ENCODE measurements around the gene ACTN1.
A peak's percentile ranks its signal among the peaks of the same experiment; 100 is the strongest.

The ACTN1 gene

GRCh38 chr14:68941820-68942219 lies 37.3 kb downstream of the ACTN1 start:
- no peak overlapping the region; the same call in 1 of the 2 replicates for H3K4me3 ChIP-seq (ENCODE audit: low read length)
- TF ChIP-seq, protein P1, sequence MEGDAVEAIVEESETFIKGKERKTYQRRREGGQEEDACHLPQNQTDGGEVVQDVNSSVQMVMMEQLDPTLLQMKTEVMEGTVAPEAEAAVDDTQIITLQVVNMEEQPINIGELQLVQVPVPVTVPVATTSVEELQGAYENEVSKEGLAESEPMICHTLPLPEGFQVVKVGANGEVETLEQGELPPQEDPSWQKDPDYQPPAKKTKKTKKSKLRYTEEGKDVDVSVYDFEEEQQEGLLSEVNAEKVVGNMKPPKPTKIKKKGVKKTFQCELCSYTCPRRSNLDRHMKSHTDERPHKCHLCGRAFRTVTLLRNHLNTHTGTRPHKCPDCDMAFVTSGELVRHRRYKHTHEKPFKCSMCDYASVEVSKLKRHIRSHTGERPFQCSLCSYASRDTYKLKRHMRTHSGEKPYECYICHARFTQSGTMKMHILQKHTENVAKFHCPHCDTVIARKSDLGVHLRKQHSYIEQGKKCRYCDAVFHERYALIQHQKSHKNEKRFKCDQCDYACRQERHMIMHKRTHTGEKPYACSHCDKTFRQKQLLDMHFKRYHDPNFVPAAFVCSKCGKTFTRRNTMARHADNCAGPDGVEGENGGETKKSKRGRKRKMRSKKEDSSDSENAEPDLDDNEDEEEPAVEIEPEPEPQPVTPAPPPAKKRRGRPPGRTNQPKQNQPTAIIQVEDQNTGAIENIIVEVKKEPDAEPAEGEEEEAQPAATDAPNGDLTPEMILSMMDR (conservative IDR thresholded peaks at IDR 0.05; ENCODE audit: low read length): peak; percentile 67
- peak; percentile 96 for DNase-seq (ENCODE audit: low read depth)

DNA sequence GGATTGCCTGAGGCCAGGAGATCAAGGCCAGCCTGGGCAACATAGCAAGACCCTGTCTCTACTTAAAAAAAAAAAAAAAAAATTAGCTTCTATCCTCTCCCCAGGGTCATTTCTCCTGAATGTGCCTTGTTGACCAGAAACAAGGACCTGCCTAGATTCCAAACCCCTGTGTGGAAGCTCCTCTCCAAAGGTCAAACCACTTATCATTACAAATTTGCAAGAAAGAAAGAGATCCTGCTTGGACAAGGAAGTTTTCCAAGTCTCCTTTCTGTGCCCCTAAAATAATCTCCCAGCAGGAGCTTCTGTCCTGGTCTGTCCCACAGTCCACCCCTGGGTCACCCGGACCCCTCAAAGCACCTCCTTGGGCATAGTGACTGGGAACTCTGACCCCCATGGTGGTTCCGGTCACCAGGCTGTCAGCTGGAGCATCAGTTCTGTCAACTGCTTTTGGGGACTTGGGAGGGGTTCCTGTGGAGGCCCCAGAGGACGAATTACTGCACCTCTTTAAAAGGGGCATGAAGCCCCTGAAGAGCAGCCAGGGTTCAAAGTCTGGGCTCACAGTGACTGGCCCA lies 38.4 kb downstream of the ACTN1 start:
- no peak overlapping the region for H3K4me3 ChIP-seq (ENCODE audit: low read length)
- TF ChIP-seq, protein P1 (conservative IDR thresholded peaks at IDR 0.05; ENCODE audit: low read length): no peak
- DNase-seq (ENCODE audit: low read depth): no peak

- H3K4me3 ChIP-seq (ENCODE audit: low read length): no peak overlapping the region
- DNase-seq (ENCODE audit: low read depth): peak; percentile 97
- TF ChIP-seq, protein P1 (conservative IDR thresholded peaks at IDR 0.05; ENCODE audit: low read length): no peak
Measured at GRCh38 chr14:68939893-68940613, 39.0 kb downstream of the ACTN1 start.

DNA sequence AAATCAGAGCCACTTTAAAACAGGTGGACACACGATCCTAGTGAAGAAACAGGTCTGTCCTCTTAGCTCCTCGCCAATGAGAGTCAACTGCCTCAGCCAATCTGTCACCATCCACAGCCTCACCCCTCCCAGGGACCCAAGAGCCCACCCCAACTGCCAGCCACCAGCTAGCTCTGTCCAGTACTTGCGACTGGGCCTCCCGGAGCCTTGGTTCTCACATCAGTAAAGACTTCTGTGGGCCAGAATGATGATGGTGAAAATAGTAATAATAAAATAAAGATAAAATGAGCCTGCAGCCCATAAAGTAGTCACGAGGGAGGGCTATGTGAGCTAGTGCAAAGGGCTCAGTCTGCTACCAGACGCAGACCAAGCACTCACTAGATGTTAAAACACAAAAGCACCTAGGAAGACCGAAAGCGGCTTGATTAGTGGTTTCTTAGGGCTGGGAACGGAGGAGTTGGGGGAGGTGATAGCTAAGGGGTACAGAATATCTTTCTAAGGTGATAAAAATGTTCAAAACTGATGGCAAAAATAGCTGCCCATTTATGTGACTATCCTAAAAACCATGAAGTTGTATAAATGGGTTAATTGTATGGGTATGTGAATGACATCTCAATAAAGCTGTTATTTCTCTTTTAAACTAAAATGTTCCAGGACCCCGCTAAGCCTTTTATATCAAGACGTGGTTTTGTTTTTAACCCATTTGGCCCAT lies 39.8 kb downstream of the ACTN1 start:
- TF ChIP-seq, protein P1 (conservative IDR thresholded peaks at IDR 0.05; ENCODE audit: low read length): no peak
- no peak for DNase-seq (ENCODE audit: low read depth)
- no peak overlapping the region; the same call in 1 of the 2 replicates for H3K4me3 ChIP-seq (ENCODE audit: low read length)

DNA sequence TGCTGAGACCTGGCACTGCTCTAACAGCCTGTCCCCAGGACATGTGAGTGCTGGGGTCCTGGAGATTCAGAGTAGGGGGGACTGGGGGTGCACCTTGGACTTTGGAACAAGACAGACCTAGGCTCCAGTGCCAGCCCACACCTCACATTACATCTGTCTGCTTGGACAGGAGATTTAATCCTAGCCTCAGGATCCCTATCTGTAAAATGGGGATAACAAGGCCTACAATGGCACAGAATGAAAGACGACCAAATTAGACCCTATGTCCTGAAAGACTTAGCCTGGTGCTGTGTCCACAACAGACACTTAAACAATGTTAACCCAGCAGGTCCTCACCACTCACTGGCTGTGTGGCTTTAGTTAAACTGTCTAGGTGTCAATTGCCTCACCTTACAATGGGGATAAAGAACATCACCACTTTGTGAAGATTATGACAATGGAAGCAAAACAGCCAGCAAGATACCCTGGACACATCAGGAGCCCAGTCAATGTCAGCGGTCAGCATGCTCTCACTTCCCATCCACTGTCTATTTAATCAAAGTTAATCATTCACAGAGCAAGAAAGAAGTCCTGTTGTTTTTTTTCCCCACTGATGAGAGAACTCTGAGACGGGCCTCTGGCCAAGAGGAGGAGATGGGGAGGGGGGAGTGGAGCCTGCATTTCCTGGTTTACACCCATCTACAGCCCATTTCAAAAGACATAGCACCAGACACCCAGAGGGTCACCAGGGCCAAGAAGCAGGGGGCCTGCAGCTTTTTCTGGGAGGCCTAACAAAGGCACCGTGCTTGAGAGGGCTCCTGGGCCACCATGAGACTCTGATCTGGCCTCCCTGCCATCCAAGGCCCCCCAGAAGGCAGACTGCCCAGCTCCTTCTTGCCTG lies 40.6 kb downstream of the ACTN1 start:
- TF ChIP-seq, protein P1 (conservative IDR thresholded peaks at IDR 0.05; ENCODE audit: low read length): no peak
- H3K4me3 ChIP-seq (ENCODE audit: low read length): no peak overlapping the region
- DNase-seq (ENCODE audit: low read depth): no peak

DNA sequence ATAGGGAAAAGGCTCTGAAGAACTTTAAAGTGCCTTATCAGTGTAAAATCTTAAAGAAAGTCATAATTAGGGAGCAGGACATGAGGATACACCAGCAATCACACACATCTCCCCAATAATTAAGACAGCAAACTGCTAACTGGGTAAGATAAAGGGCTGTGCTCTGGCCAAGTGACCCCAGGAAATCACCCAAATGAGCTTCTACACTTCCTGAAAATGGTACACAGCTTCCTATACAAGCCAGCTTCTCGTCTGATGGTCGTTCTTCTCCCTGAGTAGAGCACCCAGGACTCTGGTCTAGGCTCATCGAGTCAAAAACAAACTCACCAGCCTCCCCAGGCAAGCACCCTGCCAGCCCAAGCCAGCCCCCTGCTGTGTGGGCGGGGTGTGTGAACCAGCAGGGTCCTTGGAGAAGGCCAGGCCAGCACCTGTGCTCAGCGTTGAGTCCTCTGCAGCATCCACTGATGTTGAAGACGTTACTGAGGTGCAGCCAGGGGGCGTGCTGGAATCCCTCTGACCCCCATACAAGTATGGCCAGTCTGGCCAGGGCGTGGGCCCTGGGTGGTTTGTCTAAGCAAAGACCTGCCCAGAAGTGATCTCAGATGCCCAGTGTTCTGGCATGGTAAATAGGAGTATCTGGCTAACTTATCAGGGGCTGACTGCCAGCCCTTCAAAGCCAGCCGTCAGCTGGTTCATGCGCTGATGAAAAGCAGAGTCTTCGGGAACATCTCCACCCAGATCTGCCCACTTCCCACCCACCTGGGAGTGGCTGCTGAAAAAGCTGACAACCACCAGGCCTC lies 41.4 kb downstream of the ACTN1 start:
- TF ChIP-seq, protein P1 (conservative IDR thresholded peaks at IDR 0.05; ENCODE audit: low read length): peak; percentile 36; the same call in 1 of the 2 replicates
- DNase-seq (ENCODE audit: low read depth): peak; percentile 32
- H3K4me3 ChIP-seq (ENCODE audit: low read length): no peak overlapping the region
